ENCODE data around the gene DGKH.
"Not testable (repeated sequence)": the region's sequence is repeated elsewhere in the genome, so short reads cannot be mapped to it uniquely, and the experiment has no call there.

DGKH gene

DNA sequence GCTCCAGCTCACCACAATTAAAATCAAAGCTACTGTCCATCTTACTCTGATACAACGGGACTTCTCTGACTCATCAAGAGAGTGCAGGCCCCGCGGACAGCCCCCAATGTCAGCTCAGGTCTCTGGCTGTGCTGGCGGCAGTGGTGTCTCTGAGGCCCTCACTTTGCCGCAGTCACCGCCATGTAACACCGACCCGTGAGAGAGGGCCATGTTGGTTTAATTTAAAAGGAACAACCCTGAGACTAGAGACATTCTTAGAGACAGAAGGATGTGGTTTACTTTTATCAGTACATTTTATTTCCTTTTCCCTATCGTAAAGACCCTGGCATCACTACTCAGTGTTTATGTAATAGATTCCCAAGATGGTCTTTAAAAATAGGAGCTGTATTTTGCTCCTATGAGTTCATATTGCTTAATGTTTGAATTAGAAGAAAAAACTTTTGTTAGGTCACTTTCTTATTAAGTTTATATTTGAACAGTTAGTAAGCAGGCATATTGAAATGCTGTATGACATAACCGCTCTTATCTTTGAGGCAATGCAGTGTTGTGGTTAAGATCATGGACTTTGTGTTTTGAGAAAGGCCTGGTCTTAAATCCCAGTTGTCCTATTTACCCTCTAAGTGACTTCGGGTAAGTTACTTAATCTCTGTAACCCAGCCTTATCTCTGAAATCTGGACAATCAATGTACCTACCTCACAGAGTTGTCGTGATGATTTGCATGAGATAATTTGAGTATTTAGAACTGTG, 23.4 kb downstream of the DGKH start:
- no peak overlapping the region for H3K27ac ChIP-seq (ENCODE audit: low read depth, low read length)
- H3K36me3 ChIP-seq (ENCODE audit: insufficient read depth, low read length) = no peaks in the 10 kb centered on the region
- H3K27me3 ChIP-seq (ENCODE audit: insufficient read depth, low read length) = no peaks in the 10 kb centered on the region
- H3K9ac ChIP-seq (ENCODE audit: low read depth, low read length) = no peak overlapping the region
- no peaks in the 10 kb centered on the region for H3K9me3 ChIP-seq (ENCODE audit: insufficient read depth, low read depth, low read length)
- no peak overlapping the region for H3K4me3 ChIP-seq (ENCODE audit: low read length)
- WGBS = 93% methylated on average over 11 of the region's 12 CpGs
- H3K4me1 ChIP-seq (ENCODE audit: insufficient read depth, low read length) = no peaks in the 10 kb centered on the region

DNA sequence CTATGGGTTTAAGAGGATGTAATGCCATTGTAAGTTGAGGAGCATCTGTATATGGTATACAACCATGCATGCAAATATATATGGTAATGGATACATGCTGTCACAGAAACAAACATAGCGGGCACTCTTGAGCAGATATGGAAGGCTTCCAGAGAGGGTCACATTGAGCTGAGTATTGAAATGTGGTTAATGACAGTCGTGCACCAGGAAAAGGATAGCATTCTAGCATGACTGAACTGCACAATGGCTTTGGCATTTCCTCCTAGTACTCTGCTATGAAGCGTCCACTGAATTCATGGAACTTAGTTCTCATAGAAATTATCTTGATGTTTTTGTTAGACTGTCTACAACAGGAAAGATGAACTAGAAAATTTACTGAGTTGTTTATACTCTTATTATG, 25.2 kb downstream of the DGKH start:
- Histone ChIP-seq H3K9ac (ENCODE audit: low read depth, low read length) (no peak overlapping the region), H3K27me3 (ENCODE audit: insufficient read depth, low read length) (no peaks in the 10 kb centered on the region), H3K4me3 (ENCODE audit: low read length) (no peak overlapping the region), H3K9me3 (ENCODE audit: insufficient read depth, low read depth, low read length) (no peaks in the 10 kb centered on the region), H3K27ac (ENCODE audit: low read depth, low read length) (no peak overlapping the region), H3K36me3 (ENCODE audit: insufficient read depth, low read length) (no peaks in the 10 kb centered on the region), H3K4me1 (ENCODE audit: insufficient read depth, low read length) (no peaks in the 10 kb centered on the region)
- 93% methylated on average over 3 of the region's 3 CpGs for WGBS

DNA sequence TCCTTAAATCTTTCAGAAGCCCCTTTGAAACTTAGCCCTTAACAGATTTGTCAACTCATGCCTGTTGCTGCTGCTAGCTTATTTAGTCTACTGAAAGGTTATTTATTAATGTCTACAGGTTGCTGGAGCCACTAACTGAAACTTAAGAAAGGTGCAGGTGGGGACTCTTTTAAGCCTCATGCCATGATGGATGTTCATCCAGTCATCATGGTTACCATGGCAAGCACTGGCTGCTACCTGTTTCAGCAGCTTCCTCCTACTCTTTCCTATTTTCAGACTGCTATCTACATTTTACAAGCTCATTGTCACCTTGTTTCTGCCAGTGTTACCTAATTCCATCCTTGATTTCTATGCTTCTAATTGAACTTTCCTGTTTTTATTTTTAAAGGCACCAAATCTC, 27.1 kb downstream of the DGKH start:
- H3K9me3 ChIP-seq (ENCODE audit: insufficient read depth, low read depth, low read length) = no peaks in the 10 kb centered on the region

DNA sequence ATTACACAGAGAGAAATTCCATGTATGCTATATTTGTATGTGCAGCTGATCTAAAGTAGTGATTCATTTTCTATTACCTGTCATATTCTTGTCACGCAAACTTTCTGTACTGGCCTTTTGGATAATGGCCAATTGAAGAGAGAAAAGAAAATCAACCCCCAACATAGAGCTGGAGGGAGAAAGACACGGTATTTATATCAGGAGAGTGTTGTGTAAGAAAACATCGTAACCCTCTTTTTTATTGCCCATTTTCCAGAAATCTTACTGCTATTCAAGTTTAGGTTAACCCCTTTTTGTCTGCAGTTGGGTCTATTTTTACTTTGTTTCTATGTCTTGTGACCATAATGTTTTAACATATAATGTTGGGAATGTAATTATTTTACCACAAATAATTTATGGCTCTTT, 27.9 kb downstream of the DGKH start:
- no CpG with 5 or more reads among the region's 3 CpGs for WGBS

More for the DNA sequence above, 27.1 kb downstream of the DGKH start:
- H3K9ac ChIP-seq (ENCODE audit: low read depth, low read length) = no peak overlapping the region
- no peak overlapping the region for H3K27ac ChIP-seq (ENCODE audit: low read depth, low read length)
- H3K4me1 ChIP-seq (ENCODE audit: insufficient read depth, low read length) = no peaks in the 10 kb centered on the region
- H3K27me3 ChIP-seq (ENCODE audit: insufficient read depth, low read length) = no peaks in the 10 kb centered on the region
- H3K4me3 ChIP-seq (ENCODE audit: low read length) = no peak overlapping the region
- no peaks in the 10 kb centered on the region for H3K36me3 ChIP-seq (ENCODE audit: insufficient read depth, low read length)

DNA sequence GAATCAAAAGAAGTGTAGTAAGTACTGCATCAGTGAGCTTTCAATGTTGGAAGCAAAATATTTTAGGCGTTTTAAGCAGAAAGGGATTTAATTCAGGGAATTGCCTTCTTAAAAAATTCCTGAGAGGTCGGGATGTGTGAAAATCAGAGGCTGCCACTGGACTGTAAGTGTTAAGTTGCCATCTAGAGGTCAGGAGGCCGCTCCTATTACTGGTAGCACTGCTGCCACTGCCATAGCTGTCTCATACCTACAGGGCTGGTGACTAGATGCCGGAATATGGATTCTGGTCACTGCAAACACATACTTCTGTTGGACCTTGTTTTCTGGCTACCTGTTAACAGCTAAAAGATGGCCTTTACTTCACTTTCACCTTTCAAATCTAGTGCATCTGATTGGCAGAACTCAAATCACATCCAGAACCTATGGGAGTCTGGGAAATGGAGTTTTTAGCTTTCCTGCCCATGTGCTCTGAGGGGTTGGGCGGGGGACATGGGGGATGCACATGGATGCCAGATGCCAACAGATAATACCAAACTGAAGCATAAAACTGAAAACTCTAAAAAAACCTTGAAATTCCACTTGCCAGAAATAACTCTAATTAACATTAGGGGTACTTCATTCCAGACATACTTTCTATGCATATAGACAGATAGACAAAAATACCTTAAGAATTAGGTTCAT, 29.8 kb downstream of the DGKH start:
- H3K9ac ChIP-seq (ENCODE audit: low read depth, low read length) = no peak overlapping the region
- H3K4me1 ChIP-seq (ENCODE audit: insufficient read depth, low read length) = no peaks in the 10 kb centered on the region
- no peak overlapping the region for H3K4me3 ChIP-seq (ENCODE audit: low read length)
- H3K27me3 ChIP-seq (ENCODE audit: insufficient read depth, low read length) = no peaks in the 10 kb centered on the region
- 83% methylated on average over 5 of the region's 5 CpGs for WGBS
- H3K9me3 ChIP-seq (ENCODE audit: insufficient read depth, low read depth, low read length) = peaks cover 2% of the 10 kb centered on the region; the same call in 1 of the 2 replicates
- H3K36me3 ChIP-seq (ENCODE audit: insufficient read depth, low read length) = no peaks in the 10 kb centered on the region
- no peak overlapping the region for H3K27ac ChIP-seq (ENCODE audit: low read depth, low read length)

More for the DNA sequence above, 27.9 kb downstream of the DGKH start:
- no peaks in the 10 kb centered on the region for H3K27me3 ChIP-seq (ENCODE audit: insufficient read depth, low read length)
- no peak overlapping the region for H3K4me3 ChIP-seq (ENCODE audit: low read length)
- H3K4me1 ChIP-seq (ENCODE audit: insufficient read depth, low read length) = no peaks in the 10 kb centered on the region
- no peaks in the 10 kb centered on the region for H3K36me3 ChIP-seq (ENCODE audit: insufficient read depth, low read length)
- H3K27ac ChIP-seq (ENCODE audit: low read depth, low read length) = no peak overlapping the region
- no peaks in the 10 kb centered on the region for H3K9me3 ChIP-seq (ENCODE audit: insufficient read depth, low read depth, low read length)
- no peak overlapping the region for H3K9ac ChIP-seq (ENCODE audit: low read depth, low read length)

DNA sequence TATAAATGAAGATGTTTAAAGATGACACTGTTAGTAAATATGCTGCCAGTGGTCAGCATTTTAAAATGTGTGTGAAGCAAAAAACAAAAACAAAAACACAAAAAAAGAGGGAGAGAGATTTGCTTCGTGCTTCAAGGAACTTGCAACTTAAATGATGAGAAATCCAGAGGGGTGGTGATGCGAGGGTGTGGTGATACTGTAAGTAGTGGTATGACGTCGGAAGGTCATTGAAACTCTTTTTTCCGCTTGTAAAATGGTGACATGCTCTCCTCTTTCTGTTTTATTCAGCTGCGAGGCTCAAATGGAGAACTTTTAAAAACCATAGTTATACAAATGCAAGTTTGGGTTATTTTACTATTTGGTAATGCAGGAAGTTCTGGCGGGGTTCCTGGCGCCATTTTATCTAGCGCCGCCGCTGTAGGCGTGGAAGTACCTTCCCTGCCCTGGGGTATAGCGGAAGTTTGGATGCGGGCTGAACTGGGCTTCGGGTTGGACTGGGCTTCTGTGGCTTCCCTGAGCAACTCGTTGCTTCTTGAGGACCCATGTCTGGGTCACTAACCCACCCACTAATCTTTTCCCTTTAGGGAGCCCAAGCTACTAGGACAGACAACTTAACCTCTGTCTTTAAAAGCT, 34.8 kb downstream of the DGKH start:
- peaks cover 2% of the 10 kb centered on the region; the same call in 1 of the 2 replicates for H3K9me3 ChIP-seq (ENCODE audit: insufficient read depth, low read depth, low read length)
- H3K27me3 ChIP-seq (ENCODE audit: insufficient read depth, low read length) = no peaks in the 10 kb centered on the region
- no peaks in the 10 kb centered on the region for H3K4me1 ChIP-seq (ENCODE audit: insufficient read depth, low read length)
- H3K4me3 ChIP-seq (ENCODE audit: low read length) = no peak overlapping the region
- no peak overlapping the region for H3K9ac ChIP-seq (ENCODE audit: low read depth, low read length)
- no peaks in the 10 kb centered on the region for H3K36me3 ChIP-seq (ENCODE audit: insufficient read depth, low read length)
- 93% methylated on average over 16 of the region's 16 CpGs for WGBS
- H3K27ac ChIP-seq (ENCODE audit: low read depth, low read length) = no peak overlapping the region

DNA sequence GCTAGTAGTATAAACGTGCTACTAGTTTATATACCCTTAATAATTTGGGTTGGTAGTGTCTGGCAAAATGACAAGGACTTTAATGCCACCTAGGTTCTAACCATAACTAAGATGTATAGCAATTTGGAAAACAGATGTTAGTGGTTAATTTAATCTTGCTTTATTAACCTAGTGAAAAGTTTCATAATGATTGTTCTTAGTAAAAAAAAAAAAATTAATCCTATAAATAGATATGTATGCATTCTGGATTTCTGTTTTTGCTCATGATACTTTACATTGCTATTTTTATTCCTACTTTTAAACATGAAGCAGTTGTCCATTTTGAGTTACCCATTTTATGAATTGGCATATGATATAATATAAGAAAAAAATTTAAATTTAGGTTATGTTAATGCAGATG, 36.3 kb downstream of the DGKH start:
- H3K9me3 ChIP-seq (ENCODE audit: insufficient read depth, low read depth, low read length) = peaks cover 2% of the 10 kb centered on the region; the same call in 1 of the 2 replicates
- H3K36me3 ChIP-seq (ENCODE audit: insufficient read depth, low read length) = no peaks in the 10 kb centered on the region
- H3K9ac ChIP-seq (ENCODE audit: low read depth, low read length) = no peak overlapping the region
- H3K27me3 ChIP-seq (ENCODE audit: insufficient read depth, low read length) = no peaks in the 10 kb centered on the region
- H3K4me1 ChIP-seq (ENCODE audit: insufficient read depth, low read length) = no peaks in the 10 kb centered on the region
- H3K4me3 ChIP-seq (ENCODE audit: low read length) = no peak overlapping the region
- no CpG with 5 or more reads among the region's 1 CpG for WGBS
- H3K27ac ChIP-seq (ENCODE audit: low read depth, low read length) = no peak overlapping the region

DNA sequence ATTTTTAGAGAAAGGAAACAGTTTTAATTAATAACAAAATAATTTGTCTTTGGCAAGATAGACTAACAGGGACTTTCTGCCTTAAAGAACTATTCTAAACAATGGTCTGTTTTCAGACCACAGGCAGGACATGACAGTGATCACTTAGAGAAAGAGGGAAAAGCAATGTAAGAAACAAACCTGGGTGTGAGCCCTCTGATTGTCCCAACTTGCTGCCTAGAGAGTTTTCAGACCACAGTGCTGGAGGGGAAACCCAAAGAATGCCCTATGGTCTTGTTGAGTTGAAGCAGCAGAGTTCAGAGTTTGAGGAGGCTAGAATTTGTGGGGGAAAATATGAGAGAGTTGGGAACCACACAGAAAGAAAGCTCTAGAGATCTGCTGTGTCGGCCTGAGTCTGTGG, 38.1 kb downstream of the DGKH start:
- H3K4me3 ChIP-seq (ENCODE audit: low read length) = no peak overlapping the region
- no peak overlapping the region for H3K27ac ChIP-seq (ENCODE audit: low read depth, low read length)
- no peaks in the 10 kb centered on the region for H3K4me1 ChIP-seq (ENCODE audit: insufficient read depth, low read length)
- no peak overlapping the region for H3K9ac ChIP-seq (ENCODE audit: low read depth, low read length)
- no peaks in the 10 kb centered on the region for H3K27me3 ChIP-seq (ENCODE audit: insufficient read depth, low read length)
- peaks cover 1% of the 10 kb centered on the region; the same call in 1 of the 2 replicates for H3K9me3 ChIP-seq (ENCODE audit: insufficient read depth, low read depth, low read length)
- no peaks in the 10 kb centered on the region for H3K36me3 ChIP-seq (ENCODE audit: insufficient read depth, low read length)
- WGBS = 100% methylated on average over 1 of the region's 1 CpG

DNA sequence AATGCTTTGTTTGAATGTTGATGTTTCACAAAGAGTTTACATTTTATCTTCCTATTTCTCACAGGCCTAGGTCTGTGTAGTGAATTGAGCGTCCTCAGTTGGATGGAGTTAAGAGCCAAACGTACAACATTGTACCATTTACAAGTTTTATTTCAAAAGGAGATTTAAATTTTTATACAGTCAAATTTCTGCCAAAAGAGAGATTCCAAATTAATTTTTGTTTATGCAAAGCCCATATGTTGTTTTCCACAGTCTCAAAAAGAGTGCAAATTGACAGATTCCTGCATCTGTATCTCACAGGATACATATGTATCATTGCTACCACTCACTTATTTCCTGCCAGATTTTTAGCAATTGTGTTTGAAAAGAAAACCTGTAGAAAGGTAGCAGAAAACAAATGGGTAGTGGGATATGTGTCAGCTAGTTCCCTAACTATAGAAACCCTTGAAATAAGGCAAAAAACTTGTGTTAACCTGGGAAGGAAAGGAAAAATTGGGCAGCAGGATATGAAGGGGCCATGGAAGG, 46.1 kb downstream of the DGKH start:
- Histone ChIP-seq H3K27ac (ENCODE audit: low read depth, low read length) (no peak overlapping the region), H3K36me3 (ENCODE audit: insufficient read depth, low read length) (no peaks in the 10 kb centered on the region), H3K9me3 (ENCODE audit: insufficient read depth, low read depth, low read length) (no peaks in the 10 kb centered on the region), H3K9ac (ENCODE audit: low read depth, low read length) (no peak overlapping the region), H3K4me1 (ENCODE audit: insufficient read depth, low read length) (no peaks in the 10 kb centered on the region), H3K27me3 (ENCODE audit: insufficient read depth, low read length) (no peaks in the 10 kb centered on the region), H3K4me3 (ENCODE audit: low read length) (no peak overlapping the region)
- no CpG with 5 or more reads among the region's 2 CpGs for WGBS

DNA sequence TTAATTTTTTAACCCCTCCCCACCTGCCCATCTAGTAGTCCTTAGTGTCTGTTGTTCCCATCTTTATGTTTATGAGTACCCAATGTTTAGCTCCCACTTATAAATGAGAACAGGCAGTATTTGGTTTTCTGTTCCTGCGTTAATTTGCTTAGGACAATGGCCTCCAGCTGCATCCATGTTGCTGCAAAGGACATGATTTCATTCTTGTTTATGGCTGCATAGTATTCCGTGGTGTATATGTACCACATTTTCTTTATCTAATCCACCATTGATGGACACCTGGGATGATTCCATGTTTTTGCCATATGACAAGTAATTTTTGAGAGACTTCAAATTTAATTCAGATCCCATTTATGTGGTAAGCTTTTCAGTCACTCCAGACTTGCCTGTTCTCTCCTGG, 47.8 kb downstream of the DGKH start:
- not testable (repeated sequence) for H3K4me3 ChIP-seq (ENCODE audit: low read length); H3K27ac ChIP-seq (ENCODE audit: low read depth, low read length); H3K9ac ChIP-seq (ENCODE audit: low read depth, low read length); H3K9me3 ChIP-seq (ENCODE audit: insufficient read depth, low read depth, low read length); H3K4me1 ChIP-seq (ENCODE audit: insufficient read depth, low read length); H3K27me3 ChIP-seq (ENCODE audit: insufficient read depth, low read length); H3K36me3 ChIP-seq (ENCODE audit: insufficient read depth, low read length)
- WGBS = 97% methylated on average over 2 of the region's 2 CpGs

DNA sequence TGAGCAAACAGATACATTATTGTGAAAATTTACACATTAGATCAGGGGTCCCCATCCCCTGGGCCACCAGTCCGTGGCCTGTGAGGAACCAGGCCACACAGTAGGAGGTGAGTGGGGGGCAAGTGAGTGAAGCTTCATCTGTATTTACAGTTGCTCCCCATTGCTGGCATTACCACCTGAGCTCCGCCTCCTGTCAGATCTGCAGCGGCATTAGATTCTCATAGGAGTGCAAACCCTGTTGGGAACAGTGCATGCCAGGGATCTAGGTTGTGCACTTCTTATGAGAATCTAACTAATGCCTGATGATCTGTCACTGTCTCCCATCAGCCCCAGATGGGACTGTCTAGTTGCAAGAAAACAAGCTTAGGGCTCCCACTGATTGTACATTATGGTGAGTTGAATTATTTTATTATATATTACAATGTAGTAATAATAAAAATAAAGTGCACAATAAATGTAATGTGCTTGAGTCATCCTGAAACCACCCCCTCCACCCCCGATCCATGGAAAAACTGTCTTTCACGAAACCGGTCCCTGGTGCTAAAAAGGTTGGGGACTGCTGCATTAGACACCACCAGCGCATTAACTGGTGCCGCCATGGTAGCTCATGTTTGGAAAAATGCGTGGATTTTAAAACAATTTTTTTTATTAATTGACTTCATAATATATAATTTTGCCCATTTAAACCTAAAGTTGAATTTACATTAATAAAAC, 51.7 kb downstream of the DGKH start:
- H3K9ac ChIP-seq (ENCODE audit: low read depth, low read length) = no peak overlapping the region
- H3K27me3 ChIP-seq (ENCODE audit: insufficient read depth, low read length) = no peaks in the 10 kb centered on the region
- no peaks in the 10 kb centered on the region for H3K36me3 ChIP-seq (ENCODE audit: insufficient read depth, low read length)
- H3K27ac ChIP-seq (ENCODE audit: low read depth, low read length) = no peak overlapping the region
- 97% methylated on average over 7 of the region's 9 CpGs for WGBS
- no peaks in the 10 kb centered on the region for H3K9me3 ChIP-seq (ENCODE audit: insufficient read depth, low read depth, low read length)
- no peaks in the 10 kb centered on the region for H3K4me1 ChIP-seq (ENCODE audit: insufficient read depth, low read length)
- no peak overlapping the region for H3K4me3 ChIP-seq (ENCODE audit: low read length)
